Measurements from ENCODE around the gene BAD. TPM values are rescaled to one million over a fixed set of nuclear protein-coding genes. Genes with fewer than 3 reads are reported as not detected.

Gene BAD
- total RNA-seq, 2 experiments from 2014 or later, result 38.3 to 43.9 TPM

DNA sequence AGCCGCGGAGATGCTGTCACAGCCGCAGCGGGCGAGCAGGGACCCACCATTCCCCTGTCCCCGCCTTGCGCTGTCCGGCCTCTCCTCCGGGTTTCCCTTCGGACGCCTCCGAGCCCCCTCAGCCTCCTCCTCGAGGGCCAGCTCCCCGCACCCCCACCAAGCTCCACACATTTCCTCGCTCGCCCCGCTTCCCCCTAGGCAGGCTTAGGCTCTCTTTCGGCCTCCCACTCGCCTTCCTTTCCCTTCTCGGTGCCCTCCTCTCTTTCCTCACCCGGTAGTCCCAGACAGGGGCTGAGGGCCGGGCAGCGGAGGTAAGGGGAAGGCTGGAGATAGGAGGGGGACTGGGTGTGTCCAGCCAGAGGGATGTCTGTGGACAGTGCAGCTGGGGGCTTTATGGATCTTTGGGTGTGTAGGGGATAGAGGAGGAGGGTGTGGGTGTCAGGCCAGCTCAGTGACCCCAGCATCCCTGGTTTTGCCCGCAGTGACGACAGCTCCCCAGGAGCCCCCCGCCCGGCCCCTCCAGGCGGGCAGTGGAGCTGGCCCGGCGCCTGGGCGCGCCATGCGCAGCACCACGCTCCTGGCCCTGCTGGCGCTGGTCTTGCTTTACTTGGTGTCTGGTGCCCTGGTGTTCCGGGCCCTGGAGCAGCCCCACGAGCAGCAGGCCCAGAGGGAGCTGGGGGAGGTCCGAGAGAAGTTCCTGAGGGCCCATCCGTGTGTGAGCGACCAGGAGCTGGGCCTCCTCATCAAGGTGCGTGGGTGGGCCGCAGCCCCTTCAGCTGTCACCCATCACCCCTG lies 8.2 kb upstream of the BAD start:
- DNase-seq (no peak), ATAC-seq (peak; percentile 6)
- peaks cover 2% of the 10 kb centered on the region for H3K36me3 Mint-ChIP-seq (ENCODE audit: low read depth)
- H3K27me3 Mint-ChIP-seq (ENCODE audit: low read depth), result peaks cover 62% of the 10 kb centered on the region
- CTCF ChIA-PET, result interaction anchor here (4.1 kb wide), 1 partner anchor 11 kb away, joined by 21 read pairs; the partner anchor contains the start of gene ESRRA
- POLR2A ChIA-PET, result interaction anchor here (0.8 to 1.3 kb wide), 5 partner anchors 11 to 107 kb away, joined by 3 to 4 read pairs (median 3); partner anchors contain the start of genes FERMT3 and STIP1
- no peak overlapping the region for H3K27ac Mint-ChIP-seq
- no peaks in the 10 kb centered on the region for H3K9me3 Mint-ChIP-seq (ENCODE audit: insufficient read depth)
- H3K4me3 Mint-ChIP-seq, result no peak overlapping the region
- H3K4me1 Mint-ChIP-seq (ENCODE audit: low read depth), result peaks cover 17% of the 10 kb centered on the region

DNA sequence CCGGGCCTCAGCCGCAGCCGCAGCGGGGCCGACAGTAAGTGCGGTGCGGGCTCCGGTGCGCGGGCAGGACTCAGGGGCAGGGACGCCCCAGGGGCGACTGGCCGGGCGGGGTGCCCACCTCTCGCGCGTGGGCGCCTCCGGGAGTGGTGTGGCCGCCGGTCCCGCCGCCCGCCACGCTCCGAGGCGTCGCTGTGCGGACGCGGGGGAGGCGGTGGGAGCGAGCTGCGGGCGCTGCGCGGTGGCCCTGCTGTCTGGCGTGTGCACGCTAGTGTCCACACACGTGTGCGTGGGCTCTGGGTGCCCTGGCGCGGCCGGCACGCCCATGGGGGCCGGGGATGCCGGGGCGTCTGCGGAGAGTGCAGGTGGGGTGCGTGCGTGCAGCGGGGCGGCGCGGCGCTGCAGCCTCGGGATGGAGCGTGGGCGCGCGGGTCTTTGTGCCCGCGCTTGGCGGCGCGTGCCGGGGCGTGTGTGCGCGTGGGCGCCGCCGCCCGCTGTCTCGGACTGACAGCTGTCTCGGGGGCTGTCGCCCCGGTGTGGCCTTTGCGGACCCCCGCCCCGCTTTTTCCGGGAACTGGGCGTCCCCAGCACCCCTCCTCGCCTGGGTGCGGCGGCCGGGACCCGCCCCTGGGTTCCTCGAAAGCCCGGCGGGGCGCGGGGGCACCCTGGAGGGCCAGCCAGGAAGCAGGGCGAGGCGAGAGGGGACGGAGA lies 7.4 kb upstream of the BAD start:
- peaks cover 2% of the 10 kb centered on the region for H3K36me3 Mint-ChIP-seq (ENCODE audit: low read depth)
- ATAC-seq (peak; percentile 57), DNase-seq (no peak)
- H3K4me3 Mint-ChIP-seq, result no peak overlapping the region
- ChIA-PET POLR2A (interaction anchor here (0.9 to 1.3 kb wide), 4 partner anchors 20 to 106 kb away, joined by 3 read pairs; partner anchors contain the start of genes FERMT3 and STIP1), CTCF (no interaction called here)
- peaks cover 54% of the 10 kb centered on the region for H3K27me3 Mint-ChIP-seq (ENCODE audit: low read depth)
- H3K4me1 Mint-ChIP-seq (ENCODE audit: low read depth), result peaks cover 14% of the 10 kb centered on the region
- no peak overlapping the region for H3K27ac Mint-ChIP-seq
- H3K9me3 Mint-ChIP-seq (ENCODE audit: insufficient read depth), result no peaks in the 10 kb centered on the region

DNA sequence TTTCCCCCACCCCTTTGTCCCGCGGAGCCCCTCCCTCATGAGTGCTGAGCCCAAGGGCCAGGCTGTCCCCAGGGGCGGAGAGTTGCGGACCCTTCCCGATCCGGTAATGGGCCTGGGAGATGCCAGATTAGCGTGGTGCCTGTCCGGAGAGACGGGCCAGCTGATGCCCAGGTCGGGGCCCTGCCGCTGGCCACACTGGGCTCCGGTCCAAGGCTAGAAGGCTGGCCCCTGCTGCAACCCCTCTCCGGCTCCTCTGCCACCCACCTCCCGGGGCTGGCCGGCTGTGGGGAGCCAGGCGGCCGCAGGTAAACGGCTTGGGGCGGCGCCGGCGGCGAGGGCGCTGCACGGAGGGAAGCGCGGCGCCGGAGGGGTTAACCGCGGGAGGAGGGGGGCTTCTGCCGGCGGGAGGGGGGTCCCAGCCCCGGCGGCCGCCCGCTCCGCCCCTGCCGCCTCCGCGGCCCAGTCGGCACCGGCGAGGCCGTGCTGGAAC lies 6.8 kb upstream of the BAD start, which contains the start of gene KCNK4:
Gene KCNK4 (plus strand): TSS at position 41 of the 490 bp plus-strand sequence. CDS start 1,717 bp downstream, outside the sequence.
- DNase-seq (no peak), ATAC-seq (no peak)
- Mint-ChIP-seq H3K9me3 (ENCODE audit: insufficient read depth) (no peaks in the 10 kb centered on the region), H3K27ac (no peak within 1 kb of the TSS), H3K4me3 (no peak within 1 kb of the TSS), H3K27me3 (ENCODE audit: low read depth) (peaks cover 48% of the 10 kb centered on the region), H3K4me1 (ENCODE audit: low read depth) (peaks cover 20% of the 10 kb centered on the region), H3K36me3 (ENCODE audit: low read depth) (peaks cover 2% of the 10 kb centered on the region)
- POLR2A ChIA-PET, result no interaction called here
- CTCF ChIA-PET, result no interaction called here

DNA sequence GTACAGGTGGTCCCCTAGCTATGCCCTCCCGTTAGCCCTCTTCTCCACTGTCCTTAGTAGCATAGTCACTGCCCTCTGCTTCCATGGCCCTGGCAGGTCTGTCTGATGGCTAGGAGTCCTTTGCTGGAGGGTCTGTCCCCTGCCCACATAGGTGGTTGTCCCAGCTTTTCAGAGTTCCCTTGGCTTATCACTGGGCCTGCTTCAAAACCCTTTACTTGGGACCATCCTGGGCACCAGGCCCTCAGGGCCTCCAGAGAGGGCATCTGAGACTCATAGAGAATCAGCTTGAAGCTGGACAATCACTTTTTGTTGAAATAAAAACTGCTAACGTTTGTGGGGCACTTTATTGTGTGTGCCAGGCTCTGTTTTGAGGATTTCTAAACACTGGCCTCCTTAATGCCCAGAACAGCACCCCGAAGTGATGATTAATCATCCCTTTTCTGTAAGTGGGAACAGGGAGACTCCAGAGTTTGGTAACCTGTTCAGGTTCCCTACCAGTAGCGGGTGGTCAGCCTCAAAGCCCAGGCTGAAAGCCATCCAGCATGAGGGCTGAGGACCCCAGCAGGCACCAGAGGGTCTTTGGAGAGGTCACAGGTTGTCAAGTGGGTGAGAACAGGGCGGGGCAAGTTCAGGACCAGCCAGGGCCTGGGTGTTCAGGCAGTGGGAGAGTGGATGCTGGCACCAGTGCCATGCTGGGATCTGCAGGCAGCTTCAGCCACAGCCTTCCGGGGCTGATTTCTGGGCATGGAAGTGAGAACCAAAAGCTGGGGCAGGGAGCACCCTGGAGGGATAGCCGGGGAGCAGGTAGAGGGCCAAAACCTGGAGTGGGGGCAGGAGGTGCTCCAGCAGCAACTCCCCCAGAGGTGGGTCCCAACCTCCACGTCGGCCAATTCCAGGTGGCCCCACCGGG lies 6.1 kb upstream of the BAD start:
- Mint-ChIP-seq H3K36me3 (ENCODE audit: low read depth) (peaks cover 2% of the 10 kb centered on the region), H3K4me3 (no peak overlapping the region), H3K9me3 (ENCODE audit: insufficient read depth) (no peaks in the 10 kb centered on the region), H3K4me1 (ENCODE audit: low read depth) (peaks cover 22% of the 10 kb centered on the region), H3K27me3 (ENCODE audit: low read depth) (peaks cover 41% of the 10 kb centered on the region), H3K27ac (no peak overlapping the region)
- no peak for ATAC-seq
- POLR2A ChIA-PET, result interaction anchor here (0.6 to 1.2 kb wide), 2 partner anchors 14 to 1504 kb away, joined by 3 read pairs; no protein-coding TSS in a partner anchor
- DNase-seq, result no peak
- CTCF ChIA-PET, result interaction anchor here (1.4 to 8.6 kb wide), 2 partner anchors 12 to 86 kb away, joined by 7 to 118 read pairs; partner anchors contain the start of genes CATSPERZ and ESRRA

DNA sequence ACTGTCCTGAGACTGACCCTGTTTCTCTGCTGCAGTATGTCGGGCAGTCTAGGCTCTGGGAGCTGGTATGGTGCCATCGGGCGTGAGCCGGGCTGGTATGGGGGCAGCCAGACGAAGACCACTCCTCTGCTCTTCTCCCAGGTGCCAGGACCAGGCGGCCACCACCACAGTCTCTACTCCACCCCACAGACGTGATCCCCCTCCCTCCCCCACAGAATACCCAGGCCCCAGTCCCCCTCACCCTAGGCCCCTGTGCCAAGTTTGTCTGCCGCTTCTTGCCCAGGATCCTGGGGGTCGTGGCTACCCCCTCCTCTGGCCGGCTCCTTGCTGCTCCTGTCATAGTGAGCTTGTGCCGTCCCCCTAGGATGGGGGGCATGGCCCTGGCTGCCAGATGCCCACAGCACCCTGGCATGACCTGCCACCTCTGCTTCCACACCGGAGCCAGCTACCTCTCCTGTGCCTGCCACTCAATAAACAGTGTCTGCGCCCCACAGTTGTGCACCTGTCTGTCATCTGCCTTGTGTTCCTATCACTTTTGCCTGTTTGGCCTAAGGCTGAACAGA lies 4.6 kb upstream of the BAD start:
- Mint-ChIP-seq H3K27ac (no peak overlapping the region), H3K36me3 (ENCODE audit: low read depth) (peaks cover 2% of the 10 kb centered on the region), H3K9me3 (ENCODE audit: insufficient read depth) (no peaks in the 10 kb centered on the region), H3K27me3 (ENCODE audit: low read depth) (peaks cover 30% of the 10 kb centered on the region), H3K4me3 (no peak overlapping the region), H3K4me1 (ENCODE audit: low read depth) (peaks cover 24% of the 10 kb centered on the region)
- DNase-seq (no peak), ATAC-seq (no peak)
- POLR2A ChIA-PET, result interaction anchor here (1.2 kb wide), 1 partner anchor 1503 kb away, joined by 3 read pairs; no protein-coding TSS in a partner anchor
- CTCF ChIA-PET, result interaction anchor here (1.1 to 8.6 kb wide), 3 partner anchors 14 to 85 kb away, joined by 3 to 118 read pairs (median 7); partner anchors contain the start of genes CATSPERZ and ESRRA

DNA sequence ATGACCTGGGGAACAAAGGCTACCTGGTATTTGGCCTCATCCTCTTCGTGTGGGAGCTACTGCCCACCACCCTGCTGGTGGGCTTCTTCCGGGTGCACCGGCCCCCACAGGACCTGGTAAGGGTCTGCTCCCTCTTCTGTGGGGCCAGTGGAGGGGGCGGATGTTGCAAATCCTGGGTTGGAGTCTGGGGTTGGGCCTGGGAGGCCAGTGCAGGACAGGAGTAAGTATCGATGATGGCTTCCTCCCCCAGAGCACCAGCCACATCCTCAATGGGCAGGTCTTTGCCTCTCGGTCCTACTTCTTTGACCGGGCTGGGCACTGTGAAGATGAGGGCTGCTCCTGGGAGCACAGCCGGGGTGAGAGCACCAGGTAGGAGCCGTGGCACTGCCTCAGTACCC lies 3.9 kb upstream of the BAD start:
- ChIA-PET POLR2A (no interaction called here), CTCF (interaction anchor here (1.1 to 8.6 kb wide), 2 partner anchors 14 to 54 kb away, joined by 3 to 118 read pairs; partner anchors contain the start of genes CATSPERZ and ESRRA)
- H3K27ac Mint-ChIP-seq, result no peak overlapping the region
- H3K9me3 Mint-ChIP-seq (ENCODE audit: insufficient read depth), result no peaks in the 10 kb centered on the region
- H3K27me3 Mint-ChIP-seq (ENCODE audit: low read depth), result peaks cover 22% of the 10 kb centered on the region
- H3K36me3 Mint-ChIP-seq (ENCODE audit: low read depth), result peaks cover 2% of the 10 kb centered on the region
- ATAC-seq (no peak), DNase-seq (no peak)
- peaks cover 28% of the 10 kb centered on the region for H3K4me1 Mint-ChIP-seq (ENCODE audit: low read depth)
- H3K4me3 Mint-ChIP-seq, result no peak overlapping the region

DNA sequence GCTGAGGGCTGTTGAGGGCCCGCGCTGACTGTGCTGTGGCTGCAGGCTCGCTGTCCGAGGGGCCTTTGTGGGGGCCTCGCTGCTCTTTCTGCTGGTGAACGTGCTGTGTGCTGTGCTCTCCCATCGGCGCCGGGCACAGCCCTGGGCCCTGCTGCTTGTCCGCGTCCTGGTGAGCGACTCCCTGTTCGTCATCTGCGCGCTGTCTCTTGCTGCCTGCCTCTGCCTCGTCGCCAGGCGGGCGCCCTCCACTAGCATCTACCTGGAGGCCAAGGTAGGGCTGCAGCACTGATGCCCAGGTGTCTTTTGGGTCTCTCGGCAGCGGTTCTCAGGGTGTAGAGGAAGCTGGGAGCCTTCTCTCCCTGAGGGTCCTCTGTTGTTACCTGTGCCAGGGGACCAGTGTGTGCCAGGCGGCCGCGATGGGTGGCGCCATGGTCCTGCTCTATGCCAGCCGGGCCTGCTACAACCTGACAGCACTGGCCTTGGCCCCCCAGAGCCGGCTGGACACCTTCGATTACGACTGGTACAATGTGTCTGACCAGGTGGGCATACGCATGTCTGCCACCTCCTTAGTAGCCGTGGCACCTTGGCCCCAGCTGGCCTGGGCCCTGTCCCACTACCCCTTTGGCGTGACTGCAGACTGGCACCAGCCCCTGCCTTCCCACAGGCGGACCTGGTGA lies 3.3 kb upstream of the BAD start:
- Mint-ChIP-seq H3K9me3 (ENCODE audit: insufficient read depth) (no peaks in the 10 kb centered on the region), H3K4me3 (no peak overlapping the region), H3K4me1 (ENCODE audit: low read depth) (peaks cover 28% of the 10 kb centered on the region), H3K27me3 (ENCODE audit: low read depth) (peaks cover 17% of the 10 kb centered on the region), H3K36me3 (ENCODE audit: low read depth) (peaks cover 5% of the 10 kb centered on the region), H3K27ac (no peak overlapping the region)
- ATAC-seq (no peak), DNase-seq (no peak)
- CTCF ChIA-PET, result interaction anchor here (1.1 to 8.6 kb wide), 3 partner anchors 15 to 83 kb away, joined by 3 to 118 read pairs (median 23); partner anchors contain the start of genes CATSPERZ, ESRRA and FERMT3
- POLR2A ChIA-PET, result no interaction called here

DNA sequence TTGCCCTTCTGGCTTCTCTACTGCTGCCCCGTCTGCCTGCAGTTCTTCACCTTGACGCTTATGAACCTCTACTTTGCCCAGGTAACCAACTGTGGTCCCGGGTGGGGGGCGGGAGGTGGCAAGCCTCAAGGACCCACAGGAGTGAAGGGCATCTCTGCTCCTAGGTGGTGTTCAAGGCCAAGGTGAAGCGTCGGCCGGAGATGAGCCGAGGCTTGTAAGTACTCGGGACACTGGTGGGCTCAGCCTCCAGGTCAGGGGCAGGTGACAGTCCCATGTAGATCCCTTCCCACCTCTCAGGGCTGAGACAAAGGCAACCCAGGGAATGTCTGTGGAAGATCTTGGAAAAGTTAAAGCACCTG lies 2.3 kb upstream of the BAD start:
- DNase-seq, result no peak
- CTCF ChIA-PET, result interaction anchor here (4.2 to 8.6 kb wide), 2 partner anchors 16 to 82 kb away, joined by 23 to 118 read pairs; partner anchors contain the start of genes CATSPERZ, ESRRA and FERMT3
- Mint-ChIP-seq H3K27me3 (ENCODE audit: low read depth) (peaks cover 12% of the 10 kb centered on the region), H3K4me3 (peak overlapping the region; percentile 75), H3K9me3 (ENCODE audit: insufficient read depth) (no peaks in the 10 kb centered on the region), H3K36me3 (ENCODE audit: low read depth) (peaks cover 9% of the 10 kb centered on the region), H3K4me1 (ENCODE audit: low read depth) (peaks cover 26% of the 10 kb centered on the region), H3K27ac (peak overlapping the region; percentile 78)
- POLR2A ChIA-PET, result interaction anchor here (0.9 to 7.8 kb wide), 2 partner anchors 17 to 30 kb away, joined by 3 to 79 read pairs; partner anchors contain the start of gene TRMT112
- no peak for ATAC-seq

DNA sequence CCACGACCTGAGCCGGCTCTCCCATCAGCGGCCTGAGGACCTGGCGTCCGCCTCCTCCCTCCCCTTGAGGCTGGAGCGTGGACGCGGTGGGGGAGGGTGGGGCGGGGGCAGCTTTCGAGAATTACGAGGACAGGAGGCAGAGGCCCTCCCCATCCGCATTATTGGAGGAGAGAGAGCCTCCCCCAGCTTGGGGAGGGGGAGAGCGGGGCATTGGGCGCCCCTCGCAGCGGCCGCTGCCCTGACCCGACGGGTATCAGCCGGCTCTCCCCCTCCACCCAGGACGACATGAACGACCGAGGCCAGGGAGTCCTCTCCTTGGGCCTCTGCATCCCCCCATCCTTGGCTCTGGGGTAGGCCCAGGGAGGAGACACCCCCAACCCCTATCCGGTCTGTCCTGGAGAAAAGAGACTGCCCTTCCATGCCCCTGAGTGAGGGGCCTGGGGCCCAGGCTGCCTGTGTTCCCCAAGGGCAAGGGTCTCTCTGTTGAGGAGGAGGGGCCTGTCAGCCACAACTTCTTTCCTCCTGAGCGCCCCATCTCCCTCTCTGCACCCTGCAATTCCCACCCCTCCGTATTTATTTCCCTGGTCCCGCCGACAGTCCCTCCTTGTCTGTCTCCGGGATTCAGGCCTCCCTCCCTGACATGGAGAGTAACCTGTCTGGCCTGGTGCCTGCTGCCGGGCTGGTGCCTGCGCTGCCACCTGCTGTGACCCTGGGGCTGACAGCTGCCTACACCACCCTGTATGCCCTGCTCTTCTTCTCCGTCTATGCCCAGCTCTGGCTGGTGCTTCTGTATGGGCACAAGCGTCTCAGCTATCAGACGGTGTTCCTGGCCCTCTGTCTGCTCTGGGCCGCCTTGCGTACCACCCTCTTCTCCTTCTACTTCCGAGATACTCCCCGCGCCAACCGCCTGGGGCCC lies 1.7 kb upstream of the BAD start:
- H3K27ac Mint-ChIP-seq, result peak overlapping the region; percentile 78
- ATAC-seq (no peak), DNase-seq (peak; percentile 55)
- peaks cover 28% of the 10 kb centered on the region for H3K4me1 Mint-ChIP-seq (ENCODE audit: low read depth)
- H3K4me3 Mint-ChIP-seq, result peak overlapping the region; percentile 75
- H3K36me3 Mint-ChIP-seq (ENCODE audit: low read depth), result peaks cover 13% of the 10 kb centered on the region
- peaks cover 12% of the 10 kb centered on the region for H3K27me3 Mint-ChIP-seq (ENCODE audit: low read depth)
- ChIA-PET POLR2A (interaction anchor here (0.7 to 7.8 kb wide), 5 partner anchors 10 to 59 kb away, joined by 3 to 79 read pairs (median 5); partner anchors contain the start of genes NUDT22, TRMT112 and TRPT1), CTCF (interaction anchor here (1.7 to 8.6 kb wide), 4 partner anchors 14 to 81 kb away, joined by 7 to 118 read pairs (median 22); partner anchors contain the start of genes CATSPERZ, ESRRA, FERMT3 and PRDX5)
- no peaks in the 10 kb centered on the region for H3K9me3 Mint-ChIP-seq (ENCODE audit: insufficient read depth)
